GDM1 (cell line): ENCODE measurements around the gene C13orf46.
"Not testable (repeated sequence)": the region's sequence is repeated elsewhere in the genome, so short reads cannot be mapped to it uniquely, and the experiment has no call there.

ENCODE experiments used
- DNase-seq: peaks from one replicate; lab custom pipeline; 2025; lab: John Stamatoyannopoulos, UW

Gene C13orf46

GRCh38 chr13:113973218-113974164 is at the start of gene C13orf46:
Gene C13orf46, minus strand, starts transcription at chr13:113974076. Its CDS starts 79 bp downstream, at chr13:113973997.
- no peak for DNase-seq

GRCh38 chr13:114022876-114023275 is 49.0 kb upstream of the C13orf46 start:
- no peak for DNase-seq

GRCh38 chr13:114022309-114022669 is 48.4 kb upstream of the C13orf46 start:
- DNase-seq, result no peak

- no peak for DNase-seq
These were observed 47.8 kb upstream of the C13orf46 start for GRCh38 chr13:114021464-114022308.

- no peak for DNase-seq
These were observed 47.0 kb upstream of the C13orf46 start for GRCh38 chr13:114020750-114021463.

- DNase-seq, result not testable (repeated sequence)
These were observed 46.3 kb upstream of the C13orf46 start for GRCh38 chr13:114020134-114020533.

GRCh38 chr13:114019367-114019766 is 45.5 kb upstream of the C13orf46 start:
- DNase-seq, result no peak

- DNase-seq, result no peak
These were observed 44.7 kb upstream of the C13orf46 start for GRCh38 chr13:114018461-114019055.

- no peak for DNase-seq
These were observed 44.1 kb upstream of the C13orf46 start for GRCh38 chr13:114017966-114018365.

GRCh38 chr13:114017028-114017630 is 43.3 kb upstream of the C13orf46 start:
- no peak for DNase-seq

GRCh38 chr13:114016321-114017027 is 42.6 kb upstream of the C13orf46 start:
- DNase-seq, result no peak

GRCh38 chr13:114015969-114016295 is 42.1 kb upstream of the C13orf46 start:
- no peak for DNase-seq

- no peak for DNase-seq
These were observed 41.5 kb upstream of the C13orf46 start for GRCh38 chr13:114015111-114015968.

GRCh38 chr13:114013952-114014629 is 40.2 kb upstream of the C13orf46 start:
- no peak for DNase-seq

- no peak for DNase-seq
These were observed 39.5 kb upstream of the C13orf46 start for GRCh38 chr13:114013336-114013735.

- DNase-seq, result no peak
These were observed 39.0 kb upstream of the C13orf46 start for GRCh38 chr13:114012921-114013320.

- DNase-seq, result no peak
These were observed 38.3 kb upstream of the C13orf46 start for GRCh38 chr13:114012141-114012540.

GRCh38 chr13:114011226-114011625 is 37.4 kb upstream of the C13orf46 start:
- DNase-seq, result no peak

- DNase-seq, result no peak
These were observed 36.7 kb upstream of the C13orf46 start for GRCh38 chr13:114010401-114011101.
